DOHH2 (cell line): ENCODE results near the gene KCNK1.

ENCODE experiments used
- H3F3A ChIP-seq: fragments of 200-600 bp; sonication (generic), shearing (Covaris generic); 2 replicates; pipeline ENCODE4 v1.6.0; 2016; ENCODE audit warnings: antibody characterized with exemption, mild to moderate bottlenecking; ENCODE audit not compliant: control insufficient read depth, insufficient read depth
- H3K27ac ChIP-seq: fragments of 200-600 bp; sonication (generic); 2 replicates; pipeline ENCODE4 v1.5.1; 2014; ENCODE audit warnings: low read depth, mild to moderate bottlenecking, low read length, moderate library complexity
- H3K27me3 ChIP-seq: fragments of 200-600 bp; sonication (generic); 2 replicates; pipeline ENCODE4 v1.6.1; 2014; ENCODE audit warnings: mild to moderate bottlenecking, low read length, mixed read lengths; ENCODE audit not compliant: control insufficient read depth
- H3K36me3 ChIP-seq: fragments of 200-600 bp; sonication (generic); 2 replicates; pipeline ENCODE4 v1.6.1; 2014; ENCODE audit warnings: mild to moderate bottlenecking, low read length, moderate library complexity, mixed read lengths; ENCODE audit not compliant: control insufficient read depth
- H3K4me1 ChIP-seq: fragments of 200-600 bp; sonication (generic); 2 replicates; pipeline ENCODE4 v1.6.1; 2014; ENCODE audit warnings: mild to moderate bottlenecking, low read length, mixed read lengths; ENCODE audit not compliant: control insufficient read depth
- H3K4me2 ChIP-seq: fragments of 200-600 bp; sonication (generic); 2 replicates; pipeline ENCODE4 v1.6.0; 2014; ENCODE audit warnings: mild to moderate bottlenecking, low read length, moderate library complexity
- H3K4me3 ChIP-seq: fragments of 200-600 bp; sonication (generic); 2 replicates; pipeline ENCODE4 v1.5.1; 2014; ENCODE audit warnings: mild to moderate bottlenecking, low read length, mixed read lengths
- H3K79me2 ChIP-seq: fragments of 200-600 bp; sonication (generic); 2 replicates; pipeline ENCODE4 v1.6.1; 2014; ENCODE audit warnings: mild to moderate bottlenecking, low read length, mixed read lengths; ENCODE audit not compliant: control insufficient read depth
- H3K9me2 ChIP-seq: fragments of 200-600 bp; sonication (generic); replicated peaks from 2 replicates; pipeline ENCODE4 v1.6.1; 2014; ENCODE audit warnings: mild to moderate bottlenecking, low read length, mixed read lengths; ENCODE audit not compliant: control insufficient read depth
- H3K9me3 ChIP-seq: fragments of 200-600 bp; sonication (generic); 2 replicates; pipeline ENCODE4 v1.6.1; 2014; ENCODE audit warnings: antibody characterized with exemption, low read length, mixed read lengths; ENCODE audit not compliant: control insufficient read depth, insufficient read depth
- H4K20me1 ChIP-seq: fragments of 200-600 bp; sonication (generic); 2 replicates; pipeline ENCODE4 v1.6.0; 2014; ENCODE audit warnings: low read depth, mild to moderate bottlenecking, antibody characterized with exemption, low read length, moderate library complexity; ENCODE audit not compliant: control insufficient read depth, insufficient read depth
- CTCF ChIP-seq: fragments of 200-600 bp; sonication (generic); IDR thresholded peaks from one replicate; pipeline ENCODE4 v1.5.1; 2014; ENCODE audit warnings: antibody characterized with exemption, mild to moderate bottlenecking, low read depth, low read length; ENCODE audit not compliant: poor library complexity, severe bottlenecking
- EZH2phosphoT487 ChIP-seq: fragments of 200-600 bp; sonication (generic); IDR thresholded peaks from 2 replicates; pipeline ENCODE4 v1.6.1; 2017; ENCODE audit warnings: borderline replicate concordance, mild to moderate bottlenecking, antibody characterized with exemption, low read length, moderate library complexity, mixed read lengths

The KCNK1 gene

GRCh38 chr1:233613252-233614172 lies at the start of gene KCNK1:
KCNK1 (plus strand) TSS chr1:233614106; CDS start chr1:233614172, 66 bp downstream.
- no peaks in the 10 kb centered on the region for H3K4me1 ChIP-seq
- no peaks in the 10 kb centered on the region for H3K9me3 ChIP-seq
- H3K27ac ChIP-seq = no peak within 1 kb of the TSS
- no peaks in the 10 kb centered on the region for H4K20me1 ChIP-seq
- no peaks in the 10 kb centered on the region for H3K36me3 ChIP-seq
- H3K4me3 ChIP-seq = no peak within 1 kb of the TSS
- TF ChIP-seq EZH2phosphoT487 (no peak), CTCF (no peak)
- H3K27me3 ChIP-seq = no peaks in the 10 kb centered on the region
- no peaks in the 10 kb centered on the region for H3K9me2 ChIP-seq
- H3K79me2 ChIP-seq = no peaks in the 10 kb centered on the region
- H3K4me2 ChIP-seq = no peak within 1 kb of the TSS
- H3F3A ChIP-seq = no peaks in the 10 kb centered on the region

GRCh38 chr1:233565313-233565712 lies 48.6 kb upstream of the KCNK1 start:
- Histone ChIP-seq H3K9me3 (peaks cover 6% of the 10 kb centered on the region; the same call in 1 of the 2 replicates), H3K36me3 (no peaks in the 10 kb centered on the region), H3K4me2 (no peak overlapping the region), H3K79me2 (no peaks in the 10 kb centered on the region), H3K4me3 (no peak overlapping the region), H3F3A (no peaks in the 10 kb centered on the region), H3K27me3 (no peaks in the 10 kb centered on the region), H3K9me2 (no peaks in the 10 kb centered on the region), H4K20me1 (no peaks in the 10 kb centered on the region), H3K4me1 (no peaks in the 10 kb centered on the region), H3K27ac (no peak overlapping the region)
- TF ChIP-seq CTCF (no peak), EZH2phosphoT487 (no peak)

- Histone ChIP-seq H3K27me3 (no peaks in the 10 kb centered on the region), H3K79me2 (no peaks in the 10 kb centered on the region), H3K4me1 (no peaks in the 10 kb centered on the region), H3K4me2 (no peak overlapping the region), H4K20me1 (no peaks in the 10 kb centered on the region), H3K4me3 (no peak overlapping the region), H3F3A (no peaks in the 10 kb centered on the region), H3K36me3 (no peaks in the 10 kb centered on the region), H3K27ac (no peak overlapping the region), H3K9me2 (no peaks in the 10 kb centered on the region), H3K9me3 (no peaks in the 10 kb centered on the region)
- TF ChIP-seq CTCF (no peak), EZH2phosphoT487 (no peak)
Observed at GRCh38 chr1:233566886-233567285, 47.0 kb upstream of the KCNK1 start.
